Upper lobe of right lung (tissue), 1 donor: ENCODE measurements around the gene HOXC10. TPM values are rescaled to one million over a fixed set of nuclear protein-coding genes. Genes with fewer than 3 reads are reported as not detected.

Experiments used
- ATAC-seq: fragments of 200-7000 bp; cut with Tn5 transposase; one replicate; pipeline ENCODE4 v1.9.1; 2020; ENCODE audit warnings: mild to moderate bottlenecking, moderate library complexity
- DNase-seq: peaks from one replicate; pipeline ENCODE4 v3.0.0-alpha.2; 2020
- H3K27ac ChIP-seq: fragments of 200-600 bp; one replicate; pipeline ENCODE4 v1.8.0; 2022
- H3K27me3 ChIP-seq: fragments of 200-600 bp; one replicate; pipeline ENCODE4 v1.8.0; 2022; ENCODE audit warnings: mild to moderate bottlenecking
- H3K36me3 ChIP-seq: fragments of 200-600 bp; one replicate; pipeline ENCODE4 v1.8.0; 2022
- H3K4me1 ChIP-seq: fragments of 200-600 bp; one replicate; pipeline ENCODE4 v1.8.0; 2022
- H3K4me3 ChIP-seq: fragments of 200-600 bp; one replicate; pipeline ENCODE4 v1.8.0; 2022; ENCODE audit warnings: mild to moderate bottlenecking
- H3K9me3 ChIP-seq: fragments of 200-600 bp; one replicate; pipeline ENCODE4 v1.8.0; 2022
- intact Hi-C: fragments of 100-400 bp; cut with DNase I; formaldehyde crosslinking; loops from one replicate; pipeline ENCODE4 v1.11.0; 2022
- total RNA-seq: library from RNA; stranded (reverse); fragmentation: NEBNext Ultra II Directional; extraction: Animal tissue kit (Norgen Biotek cat#: 25700); gene quantifications from one replicate; pipeline ENCODE4 v1.2.1, GENCODE V29; 2021
- TF ChIP-seq, protein P1 (sequence below): fragments of 200-600 bp; IDR thresholded peaks from one replicate; pipeline ENCODE4 v1.8.0; 2022; ENCODE audit warnings: antibody characterized with exemption
- donor health status: DM: no; HTN: yes; CAD: no; lungs with severe emphysema.

HOXC10 gene
- total RNA-seq, 1 donor from 2014 or later = not detected

DNA sequence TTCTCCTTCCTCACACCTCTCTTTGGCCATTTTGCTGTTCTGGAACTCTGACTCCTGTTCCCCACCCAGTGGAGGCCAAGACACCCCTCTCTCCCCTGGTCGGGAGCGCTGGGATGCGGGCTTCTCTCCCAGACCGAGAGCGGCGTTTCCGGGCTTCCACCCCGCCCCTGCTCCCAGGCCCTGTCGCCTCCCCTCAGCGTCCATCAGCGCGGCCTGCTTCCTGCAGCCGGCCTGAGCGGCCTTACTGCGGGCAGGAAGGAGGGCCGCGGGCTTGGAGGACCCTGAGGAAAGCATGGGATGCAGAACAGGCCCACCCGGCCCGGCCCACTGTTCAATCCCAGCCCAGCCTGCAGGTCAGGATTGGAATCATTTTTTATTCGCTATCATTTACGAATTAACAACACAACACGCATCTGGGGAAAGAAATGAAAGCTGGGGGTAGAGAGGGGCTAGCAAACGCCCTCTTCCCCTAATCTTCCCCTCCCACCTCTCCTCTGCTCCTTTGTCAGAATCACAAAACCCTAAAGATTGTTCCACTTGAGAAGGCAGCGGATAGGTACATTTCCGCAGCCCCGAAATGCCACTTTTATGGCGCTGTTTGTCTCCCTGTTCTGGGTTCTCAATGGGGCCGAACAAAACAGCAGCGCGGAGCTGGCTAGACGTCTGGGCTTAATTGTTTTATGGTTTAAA lies 20.0 kb downstream of the HOXC10 start:
- peaks cover 18% of the 10 kb centered on the region for H3K4me1 ChIP-seq
- H3K27ac ChIP-seq = no peak overlapping the region
- no peak for ATAC-seq
- peak overlapping the region; percentile 40 for H3K4me3 ChIP-seq
- H3K36me3 ChIP-seq = no peaks in the 10 kb centered on the region
- H3K27me3 ChIP-seq = peaks cover 91% of the 10 kb centered on the region
- no peak for DNase-seq
- intact Hi-C loops = loop anchor here (5.0 kb wide), 1 partner anchor 192 kb away; no protein-coding TSS in a partner anchor
- H3K9me3 ChIP-seq = no peaks in the 10 kb centered on the region
- TF ChIP-seq, protein P1, sequence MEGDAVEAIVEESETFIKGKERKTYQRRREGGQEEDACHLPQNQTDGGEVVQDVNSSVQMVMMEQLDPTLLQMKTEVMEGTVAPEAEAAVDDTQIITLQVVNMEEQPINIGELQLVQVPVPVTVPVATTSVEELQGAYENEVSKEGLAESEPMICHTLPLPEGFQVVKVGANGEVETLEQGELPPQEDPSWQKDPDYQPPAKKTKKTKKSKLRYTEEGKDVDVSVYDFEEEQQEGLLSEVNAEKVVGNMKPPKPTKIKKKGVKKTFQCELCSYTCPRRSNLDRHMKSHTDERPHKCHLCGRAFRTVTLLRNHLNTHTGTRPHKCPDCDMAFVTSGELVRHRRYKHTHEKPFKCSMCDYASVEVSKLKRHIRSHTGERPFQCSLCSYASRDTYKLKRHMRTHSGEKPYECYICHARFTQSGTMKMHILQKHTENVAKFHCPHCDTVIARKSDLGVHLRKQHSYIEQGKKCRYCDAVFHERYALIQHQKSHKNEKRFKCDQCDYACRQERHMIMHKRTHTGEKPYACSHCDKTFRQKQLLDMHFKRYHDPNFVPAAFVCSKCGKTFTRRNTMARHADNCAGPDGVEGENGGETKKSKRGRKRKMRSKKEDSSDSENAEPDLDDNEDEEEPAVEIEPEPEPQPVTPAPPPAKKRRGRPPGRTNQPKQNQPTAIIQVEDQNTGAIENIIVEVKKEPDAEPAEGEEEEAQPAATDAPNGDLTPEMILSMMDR = no peak

DNA sequence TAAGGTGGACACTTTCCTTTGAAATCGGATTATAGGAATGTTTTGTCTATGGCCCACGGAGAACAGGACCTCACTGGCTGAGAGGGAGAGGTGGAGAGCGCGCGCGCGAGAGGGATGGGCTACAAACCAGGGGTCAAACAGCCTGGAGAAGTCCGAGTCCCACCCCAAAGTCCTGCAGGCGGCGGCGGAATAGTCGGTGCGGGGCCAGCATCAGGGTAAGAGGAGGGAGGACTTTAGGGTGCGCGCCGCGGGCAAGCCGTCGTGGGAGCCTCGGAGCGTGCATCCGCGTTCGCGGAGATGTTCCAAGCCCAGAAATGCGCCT lies 20.5 kb downstream of the HOXC10 start:
- H3K27me3 ChIP-seq = peaks cover 91% of the 10 kb centered on the region
- intact Hi-C loops = loop anchor here (5.0 kb wide), 1 partner anchor 192 kb away; no protein-coding TSS in a partner anchor
- peaks cover 13% of the 10 kb centered on the region for H3K4me1 ChIP-seq
- H3K4me3 ChIP-seq = peak overlapping the region; percentile 40
- no peak for DNase-seq
- no peak overlapping the region for H3K27ac ChIP-seq
- H3K9me3 ChIP-seq = no peaks in the 10 kb centered on the region
- TF ChIP-seq, protein P1 = no peak
- H3K36me3 ChIP-seq = no peaks in the 10 kb centered on the region
- no peak for ATAC-seq

DNA sequence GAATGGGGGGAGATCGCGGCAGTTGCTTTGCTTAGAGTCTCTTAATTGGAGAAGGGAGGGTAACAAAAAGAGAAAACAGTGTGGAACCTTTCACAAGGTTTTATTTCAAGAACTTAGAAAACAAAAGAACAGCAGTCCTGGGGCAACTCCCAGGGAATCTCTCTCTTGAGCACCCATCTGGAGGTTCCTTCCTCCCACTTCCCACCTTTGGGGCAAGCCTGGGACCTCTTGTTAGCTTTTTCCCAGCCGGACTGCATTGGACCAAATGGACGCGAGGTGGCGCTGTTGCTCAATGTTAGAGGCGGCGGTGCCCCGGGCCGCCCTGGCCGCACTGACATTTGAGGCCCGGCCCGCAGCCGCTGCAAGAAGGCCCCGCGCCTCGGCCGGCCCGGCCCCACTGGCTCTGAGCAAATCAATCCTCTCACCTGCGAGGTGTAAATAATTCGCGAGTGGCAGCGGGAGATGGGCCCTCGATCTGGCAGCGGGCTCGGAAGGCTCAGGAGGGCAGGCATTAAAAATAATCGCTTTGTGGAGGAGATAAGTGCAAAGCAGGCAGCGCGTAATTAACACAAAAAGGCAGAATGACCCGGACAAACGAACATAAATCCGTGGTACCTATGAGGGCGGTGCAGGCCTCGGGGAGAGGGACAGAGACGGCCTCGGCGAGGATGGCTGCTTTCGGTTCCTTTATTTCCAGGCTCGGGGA lies 21.1 kb downstream of the HOXC10 start:
- TF ChIP-seq, protein P1 = peak; percentile 92
- H3K36me3 ChIP-seq = no peaks in the 10 kb centered on the region
- H3K9me3 ChIP-seq = no peaks in the 10 kb centered on the region
- H3K27me3 ChIP-seq = peaks cover 91% of the 10 kb centered on the region
- H3K4me3 ChIP-seq = peak overlapping the region; percentile 40
- intact Hi-C loops = loop anchor here (5.0 kb wide), 1 partner anchor 191 kb away; no protein-coding TSS in a partner anchor
- peaks cover 13% of the 10 kb centered on the region for H3K4me1 ChIP-seq
- ATAC-seq (peak; percentile 94), DNase-seq (peak; percentile 93)
- no peak overlapping the region for H3K27ac ChIP-seq

DNA sequence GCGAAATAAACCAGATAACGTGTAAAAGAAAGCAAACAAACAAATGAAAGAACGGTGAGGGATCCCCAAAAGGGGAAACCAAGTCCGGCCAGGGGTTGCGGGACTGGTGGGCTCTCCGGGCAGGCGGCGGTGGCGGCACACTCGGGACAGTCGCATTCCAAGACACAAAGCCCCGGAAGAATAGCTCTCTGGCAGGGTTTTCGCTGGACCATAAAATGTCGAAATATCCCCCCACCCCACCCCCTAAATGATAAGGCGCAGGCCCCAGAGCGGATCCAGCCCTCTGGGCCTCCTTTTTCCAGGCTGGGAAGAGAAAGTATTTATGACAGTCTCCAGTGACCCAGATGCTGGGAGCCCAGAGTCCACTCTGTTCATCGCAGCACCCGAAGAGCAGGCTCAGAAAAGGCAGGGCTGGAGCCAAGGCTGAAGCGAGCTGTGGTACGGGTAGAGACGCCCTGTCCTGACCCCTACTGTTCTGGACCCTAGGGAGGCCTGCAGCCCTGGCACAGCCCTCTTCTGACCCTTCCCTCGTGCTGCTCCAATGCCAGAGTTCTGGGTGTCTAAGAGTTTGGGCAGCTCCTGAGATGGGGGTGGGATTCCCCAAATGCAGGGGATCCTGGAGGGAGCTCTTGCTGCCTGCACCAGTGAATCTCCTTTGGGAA lies 21.7 kb downstream of the HOXC10 start:
- H3K4me3 ChIP-seq = peak overlapping the region; percentile 40
- no peak for ATAC-seq
- intact Hi-C loops = loop anchor here (5.0 kb wide), 1 partner anchor 191 kb away; no protein-coding TSS in a partner anchor
- no peak overlapping the region for H3K27ac ChIP-seq
- no peaks in the 10 kb centered on the region for H3K36me3 ChIP-seq
- TF ChIP-seq, protein P1 = no peak
- H3K9me3 ChIP-seq = no peaks in the 10 kb centered on the region
- DNase-seq = no peak
- H3K4me1 ChIP-seq = peaks cover 13% of the 10 kb centered on the region
- peaks cover 91% of the 10 kb centered on the region for H3K27me3 ChIP-seq

DNA sequence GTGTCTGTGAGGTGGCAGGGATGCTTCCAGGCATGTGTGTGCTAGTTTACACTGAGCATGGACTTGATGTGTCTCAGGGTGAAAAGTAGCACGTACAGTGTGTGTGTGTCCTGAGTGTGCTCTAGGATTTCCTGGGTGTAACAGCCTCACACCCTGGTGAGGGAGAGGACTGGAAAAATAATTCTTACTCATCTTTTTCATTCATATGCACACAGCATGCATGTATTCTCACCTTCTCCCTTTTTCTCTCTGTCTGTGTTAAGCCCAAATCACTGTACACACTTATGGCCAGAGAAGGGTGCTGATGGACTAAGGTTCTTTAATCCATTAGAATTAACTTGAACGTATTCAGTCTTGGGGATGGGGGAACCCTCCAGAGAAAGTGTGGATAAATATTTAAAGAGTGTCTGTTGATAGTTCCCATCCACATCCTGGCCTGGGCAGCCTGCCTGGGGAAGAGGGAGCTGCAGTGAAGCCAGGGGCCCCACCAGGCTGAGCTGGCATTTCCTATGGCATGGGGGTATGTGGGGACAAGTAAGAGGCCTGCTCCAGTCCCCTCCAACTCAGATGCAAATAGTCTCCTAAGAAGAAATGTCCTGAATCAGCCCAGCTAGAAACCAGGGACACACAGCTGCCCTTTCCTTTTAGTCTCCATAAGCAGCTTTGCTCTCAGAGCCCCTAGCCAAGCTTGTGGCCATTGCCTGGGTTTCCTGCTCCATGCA lies 22.8 kb downstream of the HOXC10 start:
- Histone ChIP-seq H3K27me3 (peaks cover 94% of the 10 kb centered on the region), H3K36me3 (no peaks in the 10 kb centered on the region), H3K4me1 (peaks cover 13% of the 10 kb centered on the region), H3K9me3 (no peaks in the 10 kb centered on the region), H3K4me3 (no peak overlapping the region), H3K27ac (no peak overlapping the region)
- DNase-seq (no peak), ATAC-seq (no peak)
- intact Hi-C loops = loop anchor here (5.0 kb wide), 1 partner anchor 190 kb away; no protein-coding TSS in a partner anchor
- TF ChIP-seq, protein P1 = no peak
